ENCODE results near the gene ACOX3. TPM values are rescaled to one million over a fixed set of nuclear protein-coding genes. Genes with fewer than 3 reads are reported as not detected.
A peak's percentile ranks its signal among the peaks of the same experiment; 100 is the strongest.

ACOX3 gene
- polyA plus RNA-seq, 1 donor (not counting 4 experiments of a cell fraction or from before 2014, with no cell fraction given), result 6.7 TPM

- Histone ChIP-seq H3K27me3 (ENCODE audit: control insufficient read depth, extremely low read depth, insufficient read depth, low read length) (no peaks in the 10 kb centered on the region), H3K9me3 (ENCODE audit: control insufficient read depth, low read depth, low read length) (no peaks in the 10 kb centered on the region), H3K9ac (ENCODE audit: control insufficient read depth, extremely low read depth, insufficient read depth, low read length) (no peak overlapping the region), H4K20me1 (ENCODE audit: control insufficient read depth, extremely low read depth, insufficient read depth, low read length) (no peaks in the 10 kb centered on the region), H3K9me1 (ENCODE audit: control insufficient read depth, extremely low read depth, insufficient read depth, low read length) (no peaks in the 10 kb centered on the region), H3K4me3 (ENCODE audit: control insufficient read depth in 2 of 3, extremely low read depth in 1 of 3, insufficient read depth in 2 of 3, low read depth in 1 of 3, low read length in 3 of 3) (no peak overlapping the region), H3K36me3 (ENCODE audit: control insufficient read depth in 2 of 2, extremely low read depth in 1 of 2, insufficient read depth in 2 of 2, low read length in 2 of 2) (peaks cover 0 to 17% of the 10 kb centered on the region in 2 experiments), H3K4me2 (ENCODE audit: control insufficient read depth, extremely low read depth, insufficient read depth, low read depth, low read length) (no peak overlapping the region), H3K27ac (ENCODE audit: control insufficient read depth, insufficient read depth, low read length) (no peak overlapping the region), H3K4me1 (ENCODE audit: control insufficient read depth, extremely low read depth, insufficient read depth, low read length) (no peaks in the 10 kb centered on the region), H3K79me2 (ENCODE audit: control insufficient read depth, insufficient read depth, low read length) (no peaks in the 10 kb centered on the region), H2AFZ (ENCODE audit: control insufficient read depth, low read length) (no peak overlapping the region)
- TF ChIP-seq EZH2 (IDR thresholded peaks at IDR 0.05; ENCODE audit: low read length), result no peak
- TF ChIP-seq, protein P1, sequence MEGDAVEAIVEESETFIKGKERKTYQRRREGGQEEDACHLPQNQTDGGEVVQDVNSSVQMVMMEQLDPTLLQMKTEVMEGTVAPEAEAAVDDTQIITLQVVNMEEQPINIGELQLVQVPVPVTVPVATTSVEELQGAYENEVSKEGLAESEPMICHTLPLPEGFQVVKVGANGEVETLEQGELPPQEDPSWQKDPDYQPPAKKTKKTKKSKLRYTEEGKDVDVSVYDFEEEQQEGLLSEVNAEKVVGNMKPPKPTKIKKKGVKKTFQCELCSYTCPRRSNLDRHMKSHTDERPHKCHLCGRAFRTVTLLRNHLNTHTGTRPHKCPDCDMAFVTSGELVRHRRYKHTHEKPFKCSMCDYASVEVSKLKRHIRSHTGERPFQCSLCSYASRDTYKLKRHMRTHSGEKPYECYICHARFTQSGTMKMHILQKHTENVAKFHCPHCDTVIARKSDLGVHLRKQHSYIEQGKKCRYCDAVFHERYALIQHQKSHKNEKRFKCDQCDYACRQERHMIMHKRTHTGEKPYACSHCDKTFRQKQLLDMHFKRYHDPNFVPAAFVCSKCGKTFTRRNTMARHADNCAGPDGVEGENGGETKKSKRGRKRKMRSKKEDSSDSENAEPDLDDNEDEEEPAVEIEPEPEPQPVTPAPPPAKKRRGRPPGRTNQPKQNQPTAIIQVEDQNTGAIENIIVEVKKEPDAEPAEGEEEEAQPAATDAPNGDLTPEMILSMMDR (optimal IDR thresholded peaks at IDR 0.05 in 1 of 3, IDR thresholded peaks at IDR 0.05 in 1 of 3, conservative IDR thresholded peaks at IDR 0.05 in 1 of 3; ENCODE audit: extremely low read depth in 1 of 3, insufficient read depth in 2 of 3, low read length in 3 of 3), result no peak
- dilution Hi-C loops (cut with MboI; ENCODE audit: extremely low pct_ligation_motif_present, low sequenced_read_pairs), result loop anchor here (25.0 kb wide), 1 partner anchor 149 kb away; the partner anchor contains the start of gene HTRA3
- no peak for DNase-seq (ENCODE audit: low read depth, low spot score)
- FAIRE-seq, result no peak
Measured at GRCh38 chr4:8411351-8412180, 29.0 kb downstream of the ACOX3 start.

DNA sequence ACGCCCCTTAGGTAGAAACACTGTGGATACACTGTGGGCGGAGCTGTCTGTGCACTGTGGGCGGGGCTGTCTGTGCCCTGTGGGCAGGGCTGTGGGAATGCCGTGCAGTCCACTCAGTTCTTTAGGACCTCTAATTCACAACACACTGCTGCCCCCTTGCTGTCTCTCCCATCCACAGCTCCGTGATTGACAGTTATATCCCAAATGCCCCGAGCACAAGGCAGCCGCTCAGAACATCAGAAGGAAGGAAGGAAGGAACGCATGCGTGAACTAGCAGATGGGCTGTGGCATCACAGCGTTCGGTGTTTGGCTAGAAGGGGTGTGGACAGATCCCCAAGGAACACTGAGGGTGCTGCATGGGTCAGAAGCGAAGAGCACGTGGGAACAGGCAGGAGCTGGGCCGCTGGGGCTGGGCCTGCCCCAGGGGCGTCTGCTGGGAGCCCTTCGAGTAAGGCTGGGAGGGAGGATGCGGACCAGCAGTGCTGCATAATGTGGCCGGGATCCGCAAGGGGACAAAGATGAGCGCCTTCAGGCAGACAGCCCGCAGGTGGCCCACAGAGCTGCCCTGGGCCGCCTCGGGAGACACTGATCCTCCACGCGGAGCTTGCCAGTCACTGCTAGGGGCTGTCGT is 29.8 kb downstream of the ACOX3 start:
- TF ChIP-seq EZH2 (IDR thresholded peaks at IDR 0.05; ENCODE audit: low read length), result no peak
- TF ChIP-seq, protein P1 (optimal IDR thresholded peaks at IDR 0.05 in 1 of 3, IDR thresholded peaks at IDR 0.05 in 1 of 3, conservative IDR thresholded peaks at IDR 0.05 in 1 of 3; ENCODE audit: extremely low read depth in 1 of 3, insufficient read depth in 2 of 3, low read length in 3 of 3), result peak in 2 of 3 experiments; percentile 27 to 44
- Histone ChIP-seq H3K4me1 (ENCODE audit: control insufficient read depth, extremely low read depth, insufficient read depth, low read length) (no peaks in the 10 kb centered on the region), H3K9me1 (ENCODE audit: control insufficient read depth, extremely low read depth, insufficient read depth, low read length) (no peaks in the 10 kb centered on the region), H3K4me3 (ENCODE audit: control insufficient read depth in 2 of 3, extremely low read depth in 1 of 3, insufficient read depth in 2 of 3, low read depth in 1 of 3, low read length in 3 of 3) (no peak overlapping the region), H3K27ac (ENCODE audit: control insufficient read depth, insufficient read depth, low read length) (no peak overlapping the region), H3K36me3 (ENCODE audit: control insufficient read depth in 2 of 2, extremely low read depth in 1 of 2, insufficient read depth in 2 of 2, low read length in 2 of 2) (peaks cover 3 to 15% of the 10 kb centered on the region in 2 experiments), H2AFZ (ENCODE audit: control insufficient read depth, low read length) (no peak overlapping the region), H3K9ac (ENCODE audit: control insufficient read depth, extremely low read depth, insufficient read depth, low read length) (no peak overlapping the region), H3K9me3 (ENCODE audit: control insufficient read depth, low read depth, low read length) (no peaks in the 10 kb centered on the region), H4K20me1 (ENCODE audit: control insufficient read depth, extremely low read depth, insufficient read depth, low read length) (no peaks in the 10 kb centered on the region), H3K27me3 (ENCODE audit: control insufficient read depth, extremely low read depth, insufficient read depth, low read length) (no peaks in the 10 kb centered on the region), H3K79me2 (ENCODE audit: control insufficient read depth, insufficient read depth, low read length) (no peaks in the 10 kb centered on the region), H3K4me2 (ENCODE audit: control insufficient read depth, extremely low read depth, insufficient read depth, low read depth, low read length) (no peak overlapping the region)
- dilution Hi-C loops (cut with MboI; ENCODE audit: extremely low pct_ligation_motif_present, low sequenced_read_pairs), result loop anchor here (25.0 kb wide), 1 partner anchor 148 kb away; the partner anchor contains the start of gene HTRA3
- FAIRE-seq, result no peak
- DNase-seq (ENCODE audit: low read depth, low spot score), result no peak

Data from keratinocyte (primary cell).